Glutamatergic neuron (in vitro differentiated cells): Measurements from ENCODE around the gene APBB2. TPM values are rescaled to one million over a fixed set of nuclear protein-coding genes. Genes with fewer than 3 reads are reported as not detected.

Source experiments
- DNase-seq: peaks from one replicate; pipeline ENCODE4 v3.0.0; 2022
- H3K27ac Mint-ChIP-seq: one replicate; pipeline ENCODE4 v1.8.0; 2020; ENCODE audit warnings: mild to moderate bottlenecking, mixed read lengths, inconsistent platforms; ENCODE audit not compliant: unreplicated experiment
- H3K27me3 Mint-ChIP-seq: one replicate; pipeline ENCODE4 v1.8.0; 2020; ENCODE audit warnings: mild to moderate bottlenecking, moderate library complexity, mixed read lengths, inconsistent platforms; ENCODE audit not compliant: unreplicated experiment
- H3K36me3 Mint-ChIP-seq: one replicate; pipeline ENCODE4 v1.8.0; 2020; ENCODE audit warnings: mild to moderate bottlenecking, mixed read lengths, inconsistent platforms; ENCODE audit not compliant: unreplicated experiment
- H3K4me1 Mint-ChIP-seq: one replicate; pipeline ENCODE4 v1.8.0; 2020; ENCODE audit warnings: mild to moderate bottlenecking, low read depth, mixed read lengths, inconsistent platforms; ENCODE audit not compliant: unreplicated experiment
- H3K4me3 Mint-ChIP-seq: one replicate; pipeline ENCODE4 v1.8.0; 2020; ENCODE audit warnings: mild to moderate bottlenecking, mixed read lengths, inconsistent platforms; ENCODE audit not compliant: unreplicated experiment
- H3K9me3 Mint-ChIP-seq: one replicate; pipeline ENCODE4 v1.8.0; 2020; ENCODE audit warnings: mild to moderate bottlenecking, moderate library complexity, mixed read lengths, inconsistent platforms; ENCODE audit not compliant: unreplicated experiment
- CTCF ChIP-seq: fragments of 200-600 bp; sonication (generic); IDR thresholded peaks from one replicate; pipeline ENCODE4 v1.5.0; 2021; ENCODE audit not compliant: partially characterized antibody, unreplicated experiment
- total RNA-seq: library from RNA; stranded (reverse); fragmentation: NEBNext Ultra II Directional; extraction: Animal tissue kit (Norgen Biotek cat#: 25700); gene quantifications from one replicate; pipeline ENCODE4 v1.2.1, GENCODE V29; 2021; ENCODE audit not compliant: unreplicated experiment

APBB2 gene
- total RNA-seq, 1 donor from 2014 or later = 117 TPM

GRCh38 chr4:40918330-40918729 lies 296.0 kb downstream of the APBB2 start:
- no peak for DNase-seq
- Mint-ChIP-seq H3K4me1 (no peaks in the 10 kb centered on the region), H3K9me3 (peaks cover 3% of the 10 kb centered on the region), H3K36me3 (peaks cover 4% of the 10 kb centered on the region), H3K27me3 (peaks cover 3% of the 10 kb centered on the region), H3K27ac (no peak overlapping the region), H3K4me3 (no peak overlapping the region)
- TF ChIP-seq CTCF = no peak

DNA sequence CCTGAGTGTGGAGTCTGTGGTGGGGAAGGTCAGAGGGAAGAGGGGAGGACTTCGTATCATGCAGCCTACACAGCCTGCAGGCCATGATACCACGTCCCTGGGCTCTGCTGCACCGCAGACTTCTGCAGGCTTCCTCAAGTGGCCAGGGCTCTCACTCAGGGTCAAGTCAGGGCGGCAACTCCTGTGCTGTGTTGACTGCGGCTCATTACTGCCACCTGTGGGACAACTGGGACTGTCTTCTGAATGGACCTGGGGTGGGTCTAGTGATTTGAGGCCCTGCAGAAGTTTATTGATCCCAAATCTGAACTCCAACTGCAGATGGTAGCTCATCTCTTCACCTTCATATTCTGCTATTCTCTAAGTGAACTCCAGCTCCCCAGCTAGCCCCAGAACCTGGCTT lies 297.5 kb downstream of the APBB2 start:
- Mint-ChIP-seq H3K4me3 (no peak overlapping the region), H3K9me3 (peaks cover 4% of the 10 kb centered on the region), H3K27me3 (peaks cover 2% of the 10 kb centered on the region), H3K36me3 (peaks cover 4% of the 10 kb centered on the region), H3K27ac (no peak overlapping the region), H3K4me1 (no peaks in the 10 kb centered on the region)
- peak; percentile 28 for DNase-seq
- TF ChIP-seq CTCF = no peak

- H3K27me3 Mint-ChIP-seq = no peaks in the 10 kb centered on the region
- H3K4me1 Mint-ChIP-seq = no peaks in the 10 kb centered on the region
- peaks cover 4% of the 10 kb centered on the region for H3K36me3 Mint-ChIP-seq
- no peak for TF ChIP-seq CTCF
- H3K27ac Mint-ChIP-seq = no peak overlapping the region
- no peak for DNase-seq
- peaks cover 4% of the 10 kb centered on the region for H3K9me3 Mint-ChIP-seq
- no peak overlapping the region for H3K4me3 Mint-ChIP-seq
These were observed 298.2 kb downstream of the APBB2 start for GRCh38 chr4:40916218-40916555.

- Mint-ChIP-seq H3K4me3 (no peak overlapping the region), H3K4me1 (no peaks in the 10 kb centered on the region), H3K9me3 (peaks cover 4% of the 10 kb centered on the region), H3K27ac (no peak overlapping the region), H3K27me3 (no peaks in the 10 kb centered on the region), H3K36me3 (peaks cover 4% of the 10 kb centered on the region)
- TF ChIP-seq CTCF = no peak
- no peak for DNase-seq
These were observed 298.8 kb downstream of the APBB2 start for GRCh38 chr4:40915318-40916217.

DNA sequence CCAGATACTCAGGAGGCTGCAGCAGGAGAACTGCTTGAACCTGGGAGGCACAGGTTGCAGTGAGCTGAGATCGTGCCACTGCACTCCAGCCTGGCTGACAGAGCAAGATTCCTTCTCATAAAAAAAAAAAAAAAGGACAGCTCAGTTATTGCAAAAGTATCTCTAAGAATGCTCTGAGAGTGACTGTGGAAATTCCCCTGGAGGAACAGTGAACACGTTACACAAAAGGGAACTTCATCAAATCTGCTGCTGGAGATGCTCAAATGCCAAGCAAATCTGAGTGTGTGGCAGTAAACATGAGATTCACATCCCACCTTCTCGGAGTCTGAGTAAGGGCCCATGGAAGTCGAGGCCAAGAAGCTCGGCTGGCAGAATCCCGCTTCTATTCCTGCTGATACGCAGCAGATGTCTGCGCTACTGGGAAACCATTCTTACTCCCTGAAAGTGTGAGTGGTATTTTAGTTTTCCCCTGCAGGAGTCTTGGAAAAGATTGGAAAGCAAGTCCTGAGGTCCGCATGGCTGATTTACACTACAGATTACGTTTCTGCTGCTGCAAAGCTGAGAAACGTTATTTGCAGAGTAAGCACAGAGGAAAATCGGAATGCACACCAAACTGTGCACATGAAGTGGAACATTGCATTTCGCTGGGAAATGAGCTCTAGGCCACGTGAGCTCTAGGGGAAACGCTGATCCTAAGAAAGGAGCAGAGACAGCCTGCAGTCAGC lies 301.7 kb downstream of the APBB2 start:
- Mint-ChIP-seq H3K27me3 (peaks cover 3% of the 10 kb centered on the region), H3K4me3 (no peak overlapping the region), H3K36me3 (no peaks in the 10 kb centered on the region), H3K9me3 (peaks cover 6% of the 10 kb centered on the region), H3K27ac (no peak overlapping the region), H3K4me1 (peaks cover 3% of the 10 kb centered on the region)
- no peak for DNase-seq
- TF ChIP-seq CTCF = no peak
